Stimulated activated CD4-positive, alpha-beta T cell treated with anti-CD3 and anti-CD28 coated beads, Interleukin-2, amount 100 ng/mL, for 4 hours (primary cell): Measurements from ENCODE around the gene ZNF862.

Source experiments
- DNase-seq: peaks from one replicate; pipeline ENCODE4 v3.0.0-alpha.2; 2020; ENCODE audit warnings: low read depth

Gene ZNF862

GRCh38 chr7:149866139-149866778 is 28.1 kb downstream of the ZNF862 start:
- DNase-seq = no peak

- no peak for DNase-seq
These were observed 28.7 kb downstream of the ZNF862 start for GRCh38 chr7:149866779-149867447.

GRCh38 chr7:149867762-149868622 is 29.8 kb downstream of the ZNF862 start:
- no peak for DNase-seq

- DNase-seq = no peak
These were observed 30.6 kb downstream of the ZNF862 start for GRCh38 chr7:149868623-149869290.

GRCh38 chr7:149869291-149869650 is 31.1 kb downstream of the ZNF862 start:
- no peak for DNase-seq

GRCh38 chr7:149869867-149870266 is 31.7 kb downstream of the ZNF862 start:
- DNase-seq = no peak

GRCh38 chr7:149870274-149870673 is 32.1 kb downstream of the ZNF862 start:
- no peak for DNase-seq

- DNase-seq = no peak
These were observed 32.7 kb downstream of the ZNF862 start for GRCh38 chr7:149870701-149871483.

GRCh38 chr7:149871576-149871975 is 33.4 kb downstream of the ZNF862 start:
- DNase-seq = no peak

- no peak for DNase-seq
These were observed 34.4 kb downstream of the ZNF862 start for GRCh38 chr7:149872419-149873073.

GRCh38 chr7:149873074-149873969 is 35.1 kb downstream of the ZNF862 start, which contains the start of gene ATP6V0E2:
Gene ATP6V0E2 (plus strand): TSS chr7:149873969. CDS start chr7:149874066, 97 bp downstream.
- peak; percentile 88 for DNase-seq

- no peak for DNase-seq
These were observed 35.9 kb downstream of the ZNF862 start for GRCh38 chr7:149873970-149874643.

- DNase-seq = no peak
These were observed 36.5 kb downstream of the ZNF862 start for GRCh38 chr7:149874644-149875028.

GRCh38 chr7:149875396-149875795 is 37.2 kb downstream of the ZNF862 start:
- no peak for DNase-seq

- no peak for DNase-seq
These were observed 39.8 kb downstream of the ZNF862 start for GRCh38 chr7:149877890-149878522.

GRCh38 chr7:149878523-149878921 is 40.3 kb downstream of the ZNF862 start:
- DNase-seq = no peak

- DNase-seq = no peak
These were observed 41.1 kb downstream of the ZNF862 start for GRCh38 chr7:149879271-149879743.

GRCh38 chr7:149879766-149880637 is 41.8 kb downstream of the ZNF862 start:
- DNase-seq = no peak
